Middle frontal gyrus (tissue), 1 donor: ENCODE measurements around the gene TMEM72.

Experiments used
- DNase-seq: peaks from one replicate; pipeline ENCODE4 v3.0.0-alpha.2; 2015; ENCODE audit warnings: low spot score; ENCODE audit errors: extremely low spot score

Gene TMEM72

GRCh38 chr10:44966816-44967509, 55.8 kb downstream of the TMEM72 start:
- DNase-seq: no peak

DNA sequence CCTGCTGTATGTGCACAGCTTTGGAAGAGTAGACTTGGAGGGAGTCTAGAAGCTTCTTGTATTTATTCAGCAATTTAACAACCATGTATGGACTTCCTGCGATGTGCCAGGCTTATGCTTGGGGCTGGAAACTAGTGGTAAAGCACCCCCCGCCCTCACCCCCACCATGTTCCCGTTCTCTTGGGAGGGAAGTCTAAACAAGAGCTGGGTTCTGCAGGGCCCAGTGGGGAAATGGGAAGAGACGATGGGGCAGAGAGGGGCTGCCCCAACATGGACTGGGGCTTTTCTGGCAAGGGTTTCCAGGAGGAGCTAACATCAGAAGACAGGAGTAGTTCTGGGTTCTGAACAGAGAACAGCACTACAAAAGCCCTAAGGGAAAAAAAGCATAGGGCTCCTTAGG, 56.5 kb downstream of the TMEM72 start:
- DNase-seq: no peak

DNA sequence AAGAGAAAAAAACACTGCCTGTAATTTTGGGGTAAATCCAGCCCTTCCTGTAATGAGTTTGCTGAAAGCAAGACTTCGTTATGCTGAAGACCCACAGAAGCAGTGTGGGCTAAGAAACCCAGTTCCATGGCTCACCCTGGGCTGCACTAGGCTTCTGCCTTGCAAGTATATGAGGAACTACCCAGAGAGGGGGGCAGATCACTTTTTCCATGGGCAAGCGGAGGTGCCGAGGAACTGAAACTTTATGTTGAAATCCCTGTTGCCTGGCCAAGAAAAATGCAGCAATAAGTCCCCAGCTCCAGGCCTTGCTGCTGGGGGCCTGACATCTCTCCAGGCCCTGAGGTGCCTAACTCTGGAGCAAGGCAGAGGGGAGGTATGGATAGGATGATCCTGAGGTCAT, 57.0 kb downstream of the TMEM72 start:
- DNase-seq: no peak

DNA sequence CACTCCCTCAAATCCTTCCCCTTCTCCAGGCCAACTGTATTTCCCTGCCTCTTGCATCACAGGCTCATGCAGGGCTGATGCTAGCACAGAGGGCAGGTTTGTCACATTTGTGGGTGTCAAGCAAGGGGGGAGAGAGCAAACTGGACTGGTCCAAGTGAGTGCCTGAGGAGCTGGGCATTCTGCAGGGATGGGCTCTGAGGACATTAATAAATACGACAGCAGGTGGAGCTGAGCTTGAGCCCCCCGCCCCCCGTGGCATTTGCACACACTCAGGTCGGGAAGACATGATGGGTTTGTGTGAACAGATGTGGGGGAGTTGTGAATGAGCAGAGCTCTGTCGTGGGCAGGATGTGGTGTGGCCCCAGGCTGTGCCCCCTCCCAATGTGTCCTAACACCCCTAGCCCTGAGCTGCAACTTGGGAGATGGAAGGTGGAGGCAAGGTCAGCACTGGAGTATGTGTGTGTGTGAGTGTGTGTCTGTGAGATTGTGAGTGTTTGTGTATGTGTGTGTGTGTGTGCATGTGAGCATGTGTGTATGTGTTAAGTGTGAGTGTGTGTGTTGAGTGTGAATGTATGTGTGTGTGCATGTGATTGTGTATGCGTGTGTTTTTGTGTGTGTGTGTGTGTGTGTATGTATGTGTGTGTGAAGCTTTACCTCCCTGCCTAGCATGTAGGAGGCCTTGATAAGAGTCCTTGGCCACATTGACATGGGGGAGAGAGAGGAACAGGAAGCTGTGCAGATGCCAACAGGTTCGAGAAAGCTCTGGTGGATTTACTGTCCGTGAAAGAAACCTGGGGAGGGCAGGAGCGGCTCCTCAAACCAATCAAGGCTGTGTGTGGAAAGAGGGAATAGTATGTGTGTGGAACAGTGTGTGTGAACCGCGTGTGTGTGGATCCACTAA, 57.6 kb downstream of the TMEM72 start:
- DNase-seq: no peak

- DNase-seq: no peak
Observed at GRCh38 chr10:44969854-44970253, 58.7 kb downstream of the TMEM72 start.

- no peak for DNase-seq
Observed at GRCh38 chr10:44970812-44971395, 59.8 kb downstream of the TMEM72 start.

DNA sequence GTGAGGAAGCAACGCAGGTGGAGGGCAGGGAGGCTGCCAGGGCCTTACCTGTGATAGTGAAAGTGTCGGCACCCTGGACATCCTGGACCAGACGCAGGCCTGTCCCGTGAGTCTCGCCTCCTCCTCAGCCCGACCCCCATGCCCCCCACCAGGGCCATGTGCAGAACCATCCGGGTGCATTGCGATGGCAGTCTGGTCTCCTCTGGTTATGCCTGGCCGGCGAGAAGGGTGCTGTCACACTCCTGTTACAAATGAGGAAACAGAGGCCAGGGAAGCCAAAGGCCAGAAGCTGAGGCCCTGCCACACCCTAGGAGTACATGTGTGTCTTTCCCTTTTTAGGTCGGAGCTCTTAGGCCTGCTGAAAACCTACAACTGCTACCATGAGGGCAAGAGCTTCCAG, 60.3 kb downstream of the TMEM72 start:
- no peak for DNase-seq

DNA sequence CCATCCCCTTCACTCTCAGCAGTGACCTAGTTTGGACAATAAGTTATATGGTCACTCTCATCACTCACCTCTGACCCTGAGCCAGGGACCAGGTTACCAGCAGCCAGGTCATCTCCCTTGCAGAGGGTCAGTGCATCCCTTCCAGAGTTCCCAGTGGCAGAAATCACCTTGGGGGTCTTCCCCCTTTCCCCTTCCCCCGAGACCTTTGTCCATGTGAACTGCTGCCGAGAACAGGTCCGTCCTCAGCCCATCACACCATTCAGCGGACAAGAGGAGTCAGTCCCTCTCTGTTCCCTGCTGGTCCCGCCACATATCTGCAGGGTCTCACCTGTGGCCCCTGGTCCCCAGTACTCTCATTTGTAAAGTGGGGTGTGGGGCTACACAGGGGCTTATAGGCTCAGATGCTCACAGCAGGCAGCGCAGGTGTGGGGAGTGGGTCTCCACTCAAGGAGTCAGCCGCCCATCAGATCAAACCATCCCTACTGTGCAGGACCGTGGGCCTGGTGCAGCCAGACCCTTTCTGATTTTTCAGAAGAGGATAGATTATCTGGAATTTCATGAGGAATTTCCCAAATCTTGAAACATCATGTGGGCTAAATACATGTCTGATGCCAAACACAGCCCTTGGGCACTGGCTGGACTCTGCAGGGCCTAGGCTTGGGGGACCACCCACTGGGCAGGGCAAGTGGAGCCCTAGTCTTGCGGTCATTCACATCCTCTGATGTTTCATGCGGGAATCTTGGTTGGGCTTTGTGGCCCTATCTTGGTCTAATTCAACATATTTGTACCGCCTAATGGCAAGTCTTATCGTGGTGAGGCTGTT, 61.0 kb downstream of the TMEM72 start:
- no peak for DNase-seq

- no peak for DNase-seq
Observed at GRCh38 chr10:44972874-44973306, 61.8 kb downstream of the TMEM72 start.

- DNase-seq: no peak
Observed at GRCh38 chr10:44973323-44974081, 62.4 kb downstream of the TMEM72 start.

DNA sequence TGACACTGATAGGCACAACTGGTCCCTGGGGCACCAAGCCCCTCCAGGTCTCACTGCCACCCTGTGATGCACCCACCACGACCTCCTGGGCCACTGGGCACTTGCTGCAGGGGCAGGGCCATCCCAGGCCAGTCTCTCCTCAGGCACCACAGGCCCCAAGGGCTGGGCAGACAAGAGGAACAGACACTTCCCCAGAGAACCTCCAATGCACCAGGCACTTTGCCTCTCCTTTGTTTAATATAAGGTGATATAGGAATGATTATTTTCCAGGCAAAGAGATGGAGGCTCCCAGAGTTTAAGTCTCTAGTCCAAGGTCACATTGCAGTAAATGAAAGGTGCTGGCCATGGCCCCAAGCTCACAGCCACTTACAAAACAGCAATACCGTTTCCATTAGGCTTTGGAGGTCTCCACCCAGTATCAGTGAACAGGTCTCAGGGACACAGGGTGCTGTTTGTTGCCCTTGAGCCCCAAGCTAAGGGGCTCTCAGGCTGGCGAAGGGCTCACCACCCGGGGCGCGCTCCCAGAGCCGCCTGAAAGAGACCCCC, 63.0 kb downstream of the TMEM72 start:
- DNase-seq: no peak

DNA sequence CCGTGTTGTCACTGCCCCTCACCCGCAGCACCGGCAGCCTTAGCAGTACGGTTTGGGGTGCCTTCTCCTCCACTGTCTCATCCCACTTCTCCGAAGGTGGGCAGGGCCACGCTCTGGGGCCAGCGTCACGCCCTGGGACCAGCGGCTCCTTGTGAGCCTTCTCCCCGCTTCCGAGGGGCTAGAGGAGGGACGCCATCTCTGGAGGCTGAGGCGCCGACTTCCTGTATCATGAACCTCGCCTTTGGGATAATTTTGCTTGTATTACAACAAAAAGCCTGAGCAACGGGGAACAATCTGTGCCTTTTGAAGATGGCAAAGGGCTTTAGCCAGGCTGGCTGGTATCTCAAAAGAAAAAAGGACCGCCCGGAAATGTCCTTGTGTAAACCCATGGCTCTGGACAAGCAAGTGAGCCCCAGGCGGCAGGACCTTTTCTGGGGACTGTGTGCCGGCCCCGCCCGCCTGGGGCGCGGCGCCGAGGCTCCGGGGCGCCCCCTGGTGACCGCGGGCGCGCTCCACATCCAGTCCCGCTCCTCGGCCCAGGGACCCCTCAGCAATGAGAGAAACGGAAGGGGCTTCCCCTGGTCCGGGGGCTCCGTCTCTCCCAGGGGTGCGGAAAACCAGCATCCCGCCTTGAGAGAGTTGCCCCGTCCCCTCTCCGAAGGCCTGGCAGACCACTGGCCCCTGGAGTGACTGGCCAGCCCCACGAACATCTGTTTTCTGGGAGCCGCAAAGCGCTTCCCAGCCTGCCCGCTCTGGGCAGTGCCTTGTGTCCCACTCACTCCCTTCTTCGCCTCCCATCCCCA, 63.7 kb downstream of the TMEM72 start:
- no peak for DNase-seq

GRCh38 chr10:44975431-44976331, 64.5 kb downstream of the TMEM72 start:
- DNase-seq: no peak

- DNase-seq: no peak
Observed at GRCh38 chr10:44976352-44977198, 65.4 kb downstream of the TMEM72 start.

- no peak for DNase-seq
Observed at GRCh38 chr10:44977287-44978212, 66.4 kb downstream of the TMEM72 start.

DNA sequence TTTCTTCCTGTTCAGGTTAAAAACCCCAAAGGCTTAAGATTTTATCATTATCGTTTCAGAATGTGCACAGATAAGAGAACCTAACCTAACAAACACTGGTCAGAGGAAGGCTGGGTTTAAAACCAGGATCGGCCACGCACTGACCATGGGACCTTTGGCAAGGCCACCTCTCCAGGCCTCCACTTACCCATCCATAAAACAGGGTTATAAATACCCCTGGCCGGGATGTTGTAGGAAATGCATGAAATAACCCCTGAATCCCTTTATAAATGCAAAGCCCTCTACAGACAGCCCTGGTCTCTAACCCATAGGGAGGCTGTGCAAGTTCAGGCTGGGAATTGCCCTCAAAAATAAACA, 67.1 kb downstream of the TMEM72 start:
- DNase-seq: no peak
